Left colon (tissue), 2 donors: ENCODE results near the gene TRDN. TPM values are rescaled to one million over a fixed set of nuclear protein-coding genes. Genes with fewer than 3 reads are reported as not detected.
"Not testable (repeated sequence)": the region's sequence is repeated elsewhere in the genome, so short reads cannot be mapped to it uniquely, and the experiment has no call there.

Experiments
- ATAC-seq: fragments of 200-7000 bp; cut with Tn5 transposase; one replicate; pipeline ENCODE4 v1.9.1; 2020; ENCODE audit warnings: mild to moderate bottlenecking, moderate library complexity
- DNase-seq, 2 donors: peaks; one replicate each; pipeline ENCODE4 v3.0.0-alpha.2; 2020
- intact Hi-C, 2 donors: fragments of 100-400 bp; cut with DNase I in 1 of 2; cut with micrococcal nuclease in 1 of 2; formaldehyde crosslinking; loops; one replicate each; pipeline versions ENCODE4 v1.11.2 to v1.14.0; 2022; cut with DNase I, micrococcal nuclease
- total RNA-seq, 2 donors: library from RNA; stranded (reverse); fragmentation: NEBNext Ultra II Directional; extraction: Animal tissue kit (Norgen Biotek cat#: 25700); gene quantifications; one replicate each; pipeline ENCODE4 v1.2.1, GENCODE V29; 2021
- donor health status: DM: no; HTN: no; CAD: no.
- donor health status: DM: yes; HTN: yes; CAD: no.

Gene TRDN
- total RNA-seq, 2 donors from 2014 or later, result not detected

GRCh38 chr6:123526128-123526527, 110.6 kb downstream of the TRDN start:
- DNase-seq, result no peak

DNA sequence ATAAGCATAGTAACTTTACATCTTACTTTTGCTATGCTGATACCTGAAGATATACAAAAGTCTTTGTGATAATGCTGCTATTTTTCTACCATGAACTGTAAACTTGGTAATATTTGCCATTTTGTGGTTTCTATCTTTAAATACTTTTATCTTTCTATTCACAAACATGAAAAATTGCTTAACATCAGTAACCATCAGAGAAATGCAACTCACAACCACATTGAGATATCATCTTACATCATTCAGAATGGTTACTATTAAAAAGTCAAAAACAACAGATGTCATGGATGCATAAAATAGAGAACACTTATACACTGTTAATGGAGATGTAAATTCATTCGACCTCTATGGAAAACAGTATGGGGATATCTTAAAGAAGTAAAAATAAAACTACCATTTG, 112.0 kb downstream of the TRDN start:
- DNase-seq (no peak), ATAC-seq (no peak)
- intact Hi-C loops, result no loop called here

More at GRCh38 chr6:123526128-123526527, 110.6 kb downstream of the TRDN start:
- ATAC-seq, result no peak
- intact Hi-C loops, result no loop called here

- intact Hi-C loops, result no loop called here
- ATAC-seq, result no peak
- no peak for DNase-seq
Measured at GRCh38 chr6:123520217-123520616, 116.5 kb downstream of the TRDN start.

- no peak for ATAC-seq
- intact Hi-C loops, result no loop called here
- peak in 1 of 2 donors; percentile 23 for DNase-seq
Measured at GRCh38 chr6:123519189-123519505, 117.6 kb downstream of the TRDN start.

GRCh38 chr6:123518441-123519188, 118.1 kb downstream of the TRDN start:
- DNase-seq, result no peak
- intact Hi-C loops, result no loop called here
- ATAC-seq, result no peak

DNA sequence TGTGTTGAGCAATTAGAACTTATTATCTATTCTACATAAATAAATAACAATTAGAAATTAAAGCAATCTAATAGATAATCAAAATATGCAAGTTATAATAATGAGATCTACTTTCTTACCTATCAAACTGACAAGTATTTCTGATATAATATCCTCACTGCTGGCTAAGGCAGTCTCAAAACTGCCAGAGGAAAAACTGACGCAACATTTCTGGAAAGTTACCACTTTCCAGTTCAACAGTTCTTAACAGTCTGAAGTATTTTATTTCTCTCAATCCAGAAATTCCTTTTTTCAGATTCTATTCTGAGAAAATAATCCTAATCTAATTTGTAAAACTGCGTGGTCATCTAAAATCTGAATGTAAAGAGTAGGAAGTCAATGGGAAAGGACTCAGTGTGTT, 121.0 kb downstream of the TRDN start:
- DNase-seq, result no peak
- intact Hi-C loops, result no loop called here
- ATAC-seq, result no peak

DNA sequence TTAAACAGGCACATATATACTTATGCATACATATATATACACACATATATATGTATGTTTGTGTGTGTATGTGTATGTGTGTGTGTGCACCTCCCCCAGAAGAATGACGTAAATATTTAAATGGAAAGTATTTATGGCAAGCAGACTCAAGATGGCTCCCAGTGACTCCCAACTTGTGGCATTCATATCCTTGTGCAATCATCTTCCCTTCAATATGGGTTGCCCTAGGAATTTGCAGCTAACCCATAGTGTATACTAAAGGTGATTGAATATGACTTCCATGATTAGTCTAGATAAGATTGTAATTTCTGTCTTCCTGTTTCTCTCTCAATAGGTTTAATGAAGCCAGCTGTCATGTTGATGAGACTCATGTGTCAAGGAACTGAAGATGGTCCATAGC, 127.6 kb downstream of the TRDN start:
- DNase-seq, result no peak
- no peak for ATAC-seq
- intact Hi-C loops, result no loop called here

- intact Hi-C loops, result no loop called here
- ATAC-seq (no peak), DNase-seq (no peak)
Measured at GRCh38 chr6:123508290-123508689, 128.5 kb downstream of the TRDN start.

DNA sequence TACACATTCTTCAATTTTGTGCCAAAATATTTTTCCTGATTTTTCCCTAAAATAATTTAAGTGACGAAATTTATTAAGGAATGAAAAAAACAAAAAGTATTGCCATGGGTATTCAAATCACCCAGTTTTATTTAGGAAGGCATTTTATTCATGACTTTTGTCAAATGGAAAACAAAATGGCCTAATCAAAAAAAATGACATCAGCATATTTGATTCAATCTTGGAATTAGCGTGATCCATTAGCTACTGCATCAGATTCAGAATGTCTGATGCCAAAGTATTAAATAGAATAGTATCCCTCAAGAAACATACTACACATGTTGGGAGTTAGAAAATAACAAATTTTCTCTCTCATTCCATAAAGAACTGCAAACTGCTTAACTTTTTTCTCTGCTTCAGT, 129.2 kb downstream of the TRDN start:
- no peak for ATAC-seq
- no peak for DNase-seq
- intact Hi-C loops, result no loop called here

DNA sequence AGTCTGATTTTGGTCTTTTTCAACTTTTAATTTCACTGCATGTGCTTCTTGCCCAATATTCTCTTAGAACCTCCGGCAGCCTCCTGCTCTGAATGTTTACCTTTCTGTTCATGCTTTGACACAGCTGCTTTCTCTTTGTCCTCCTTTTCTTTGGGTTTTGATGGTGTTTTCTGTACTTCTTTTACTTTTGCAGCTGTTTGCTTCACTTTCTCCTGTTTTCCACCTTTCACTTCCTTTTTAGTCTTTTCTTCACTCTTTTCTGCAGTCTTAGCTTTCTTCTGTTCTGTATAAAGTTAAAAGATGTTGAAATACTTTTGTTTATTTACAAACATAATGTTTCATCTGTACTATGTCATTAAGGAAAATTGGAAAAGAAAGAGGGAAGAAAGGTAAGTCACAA, 133.1 kb downstream of the TRDN start:
- intact Hi-C loops, result no loop called here
- DNase-seq (no peak), ATAC-seq (no peak)

DNA sequence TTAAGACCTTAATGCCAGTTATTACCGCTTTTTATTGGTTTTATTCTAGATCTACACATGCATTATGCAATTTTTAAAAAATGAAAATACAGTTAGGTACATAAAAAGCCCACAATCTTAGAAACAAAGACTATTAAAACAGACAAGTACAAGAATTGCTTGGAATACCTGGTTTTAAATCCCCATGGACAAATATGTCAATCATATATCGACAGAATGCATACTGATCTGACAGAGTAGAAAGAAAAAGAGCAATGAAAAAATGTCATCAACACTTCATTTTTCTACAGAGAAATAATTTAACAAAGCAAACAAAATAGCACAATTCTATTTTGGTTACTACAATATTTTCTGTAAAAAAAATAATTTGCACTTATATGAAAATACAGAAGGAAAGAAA, 139.7 kb downstream of the TRDN start:
- DNase-seq (no peak), ATAC-seq (no peak)
- intact Hi-C loops, result no loop called here

- no peak for ATAC-seq
- intact Hi-C loops, result no loop called here
- DNase-seq, result no peak
Measured at GRCh38 chr6:123489589-123489988, 147.2 kb downstream of the TRDN start.

- no peak for ATAC-seq
- intact Hi-C loops, result no loop called here
- DNase-seq, result no peak
Measured at GRCh38 chr6:123480986-123481385, 155.8 kb downstream of the TRDN start.

GRCh38 chr6:123472025-123472702, 164.6 kb downstream of the TRDN start:
- ATAC-seq, intact Hi-C loops, DNase-seq: not testable (repeated sequence)

- ATAC-seq, result no peak
Measured at GRCh38 chr6:123467392-123467791, 169.4 kb downstream of the TRDN start.

GRCh38 chr6:123462152-123462551, 174.6 kb downstream of the TRDN start:
- intact Hi-C loops, result no loop called here
- ATAC-seq (no peak), DNase-seq (no peak)

More at GRCh38 chr6:123467392-123467791, 169.4 kb downstream of the TRDN start:
- intact Hi-C loops, result no loop called here
- no peak for DNase-seq

- intact Hi-C loops, result no loop called here
- no peak for ATAC-seq
- DNase-seq, result no peak
Measured at GRCh38 chr6:123458218-123458617, 178.5 kb downstream of the TRDN start.

DNA sequence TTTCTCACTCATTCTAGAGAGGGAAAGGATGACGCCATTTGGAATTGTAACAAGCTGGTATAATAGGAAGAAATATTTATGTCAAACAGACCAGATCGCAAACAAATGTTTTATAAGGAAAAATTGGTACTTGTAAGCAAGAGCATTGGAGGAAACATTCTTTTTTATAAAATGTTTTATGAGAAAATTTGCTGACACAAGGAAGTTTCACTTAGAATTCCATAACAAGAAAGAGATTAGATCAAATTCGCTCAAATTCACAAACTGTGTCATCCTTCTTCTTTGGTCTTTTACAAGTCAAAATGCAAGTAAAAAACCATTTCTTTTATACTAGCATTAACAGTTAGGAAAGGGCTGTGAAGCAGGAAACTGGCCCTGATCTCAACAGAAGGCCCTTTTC, 179.9 kb downstream of the TRDN start:
- DNase-seq (no peak), ATAC-seq (no peak)
- intact Hi-C loops, result no loop called here

DNA sequence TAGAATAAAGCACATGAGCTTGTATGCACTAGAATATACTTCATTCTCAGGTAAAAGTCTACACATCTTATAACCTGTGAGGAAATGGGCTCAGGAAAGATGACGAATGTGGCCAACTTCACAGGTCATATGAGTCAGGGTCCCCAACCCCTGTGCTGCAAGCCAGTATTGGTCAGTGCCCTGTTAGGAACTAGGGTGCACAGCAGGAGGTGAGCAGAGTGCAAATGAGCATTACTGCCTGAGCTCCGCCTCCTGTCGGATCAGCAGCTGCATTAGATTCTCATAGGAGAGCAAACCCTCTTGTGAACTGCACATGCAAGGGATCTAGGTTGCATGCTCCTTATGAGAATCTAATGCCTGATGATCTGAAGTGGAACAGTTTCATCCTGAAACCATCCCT, 182.3 kb downstream of the TRDN start:
- DNase-seq (no peak), ATAC-seq (no peak)
- intact Hi-C loops, result no loop called here

DNA sequence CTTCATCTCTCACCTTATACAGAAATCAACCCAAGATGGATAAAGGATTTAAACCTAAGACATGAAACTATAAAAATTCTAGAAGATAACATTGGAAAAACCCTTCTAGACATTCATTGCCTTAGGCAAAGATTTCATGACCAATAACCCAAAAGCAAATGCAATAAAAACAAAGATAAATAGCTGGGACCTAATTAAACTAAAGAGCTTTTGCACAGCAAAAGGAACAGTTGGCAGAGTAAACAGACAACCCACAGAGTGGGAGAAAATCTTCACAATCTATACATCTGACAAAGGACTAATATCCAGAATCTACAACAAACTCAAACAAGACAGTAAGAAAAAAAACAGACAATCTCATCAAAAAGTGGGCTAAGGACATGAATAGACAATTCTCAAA, 183.7 kb downstream of the TRDN start:
- DNase-seq, intact Hi-C loops, ATAC-seq: not testable (repeated sequence)
